Measurements from ENCODE around the gene DOCK11. TPM values are rescaled to one million over a fixed set of nuclear protein-coding genes. Genes with fewer than 3 reads are reported as not detected.

DOCK11 gene
- total and polyA plus RNA-seq, 2 donors (not counting 1 experiment from before 2014, with no cell fraction given) = 31.0 to 83.5 TPM

DNA sequence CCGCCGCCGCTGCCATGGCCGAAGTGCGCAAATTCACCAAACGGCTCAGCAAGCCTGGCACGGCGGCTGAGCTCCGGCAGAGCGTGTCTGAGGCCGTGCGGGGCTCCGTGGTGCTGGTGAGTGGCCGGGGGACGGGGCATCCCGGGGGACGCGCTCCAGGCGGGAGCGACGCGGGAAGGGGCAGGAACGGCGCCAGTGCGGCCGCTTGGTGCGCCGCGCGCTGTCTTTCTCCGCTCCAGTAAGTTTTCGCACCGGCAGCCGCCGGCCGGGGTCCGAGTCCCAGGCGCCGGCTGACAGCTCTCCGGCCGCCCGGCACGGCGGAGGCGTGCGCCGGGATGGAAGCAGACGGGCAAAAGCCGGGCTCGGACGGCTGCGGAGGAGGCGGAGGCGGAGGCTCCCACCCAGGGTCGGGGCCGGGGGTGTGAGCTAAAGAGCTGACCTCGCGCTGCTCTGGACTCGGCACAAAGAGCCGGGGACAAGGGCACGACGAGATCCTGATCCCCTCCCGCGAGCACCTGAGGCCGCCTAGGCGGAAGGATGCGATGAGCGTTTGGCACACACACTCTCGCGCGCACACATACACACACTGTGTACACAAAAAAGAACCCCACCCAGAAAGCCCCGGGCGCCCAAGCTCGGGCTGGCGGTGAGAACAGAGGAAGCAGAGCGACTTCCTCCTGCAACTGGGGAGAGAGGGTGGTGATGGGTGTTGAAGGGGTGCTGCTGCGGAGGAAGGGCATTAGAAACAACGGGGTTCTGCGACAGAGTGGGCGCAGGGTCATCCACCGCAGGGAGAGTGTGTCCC is 545 bp downstream of the DOCK11 start:
- POLR2A ChIA-PET = interaction anchor here (0.6 to 3.1 kb wide), 9 partner anchors 11 to 105 kb away, joined by 3 to 11 read pairs (median 4); no protein-coding TSS in a partner anchor
- Histone ChIP-seq H3K36me3 (replicated peaks in 1 of 2; ENCODE audit: control extremely low read depth in 1 of 2, control insufficient read depth in 1 of 2, extremely low read depth in 1 of 2, insufficient read depth in 2 of 2, low read length in 1 of 2) (peaks cover 0 to 5% of the 10 kb centered on the region in 2 experiments), H3K4me1 (ENCODE audit: control insufficient read depth in 2 of 2, insufficient read depth in 2 of 2, low read length in 2 of 2) (peaks cover 16 to 37% of the 10 kb centered on the region in 2 donors), H3K9me3 (ENCODE audit: control extremely low read depth in 1 of 3, control insufficient read depth in 2 of 3, insufficient read depth in 1 of 3, low read length in 2 of 3) (no peaks in the 10 kb centered on the region), H3K27ac (ENCODE audit: low read length in 2 of 2) (peak overlapping the region; percentile 93), H2AFZ (ENCODE audit: insufficient read depth, low read depth, low read length, poor library complexity, severe bottlenecking) (peak overlapping the region; percentile 53), H3K4me2 (replicated peaks; ENCODE audit: low read depth, low read length, poor library complexity, severe bottlenecking) (peak overlapping the region; percentile 75), H3K27me3 (replicated peaks in 1 of 4; ENCODE audit: control extremely low read depth in 1 of 4, control insufficient read depth in 3 of 4, insufficient read depth in 4 of 4, low read length in 3 of 4) (no peaks in the 10 kb centered on the region), H3K4me3 (ENCODE audit: control extremely low read depth in 1 of 5, extremely low read depth in 1 of 5, insufficient read depth in 1 of 5, low read depth in 2 of 5, low read length in 4 of 5) (peak overlapping the region; percentile 69 to 78 (median 72)), H3K79me2 (ENCODE audit: control insufficient read depth, insufficient read depth, low read length) (peaks cover 46% of the 10 kb centered on the region), H3K9ac (ENCODE audit: low read length) (peak overlapping the region; percentile 77), H4K20me1 (ENCODE audit: control insufficient read depth, insufficient read depth, low read length, poor library complexity, severe bottlenecking) (no peaks in the 10 kb centered on the region)
- CTCF ChIA-PET = interaction anchor here (0.8 to 2.4 kb wide), 7 partner anchors 32 to 105 kb away, joined by 3 to 11 read pairs (median 4); no protein-coding TSS in a partner anchor
- Mint-ChIP-seq H3K4me3 (peak overlapping the region; percentile 98), H3K9me3 (ENCODE audit: insufficient read depth) (no peaks in the 10 kb centered on the region), H3K27ac (peak overlapping the region; percentile 99), H3K4me1 (peaks cover 26% of the 10 kb centered on the region), H3K27me3 (no peaks in the 10 kb centered on the region)
- DNase-seq (peak; percentile 87), ATAC-seq (ENCODE audit: low read depth) (peak; percentile 65)
- intact Hi-C loops (cut with micrococcal nuclease) = loop anchor here (1.0 to 10.0 kb wide), 4 partner anchors 32 to 149 kb away; partner anchors contain the start of gene WDR44
- WGBS (ENCODE audit: insufficient coverage) = under 1% methylated on average over 68 of the region's 81 CpGs
- TF ChIP-seq, protein P1, sequence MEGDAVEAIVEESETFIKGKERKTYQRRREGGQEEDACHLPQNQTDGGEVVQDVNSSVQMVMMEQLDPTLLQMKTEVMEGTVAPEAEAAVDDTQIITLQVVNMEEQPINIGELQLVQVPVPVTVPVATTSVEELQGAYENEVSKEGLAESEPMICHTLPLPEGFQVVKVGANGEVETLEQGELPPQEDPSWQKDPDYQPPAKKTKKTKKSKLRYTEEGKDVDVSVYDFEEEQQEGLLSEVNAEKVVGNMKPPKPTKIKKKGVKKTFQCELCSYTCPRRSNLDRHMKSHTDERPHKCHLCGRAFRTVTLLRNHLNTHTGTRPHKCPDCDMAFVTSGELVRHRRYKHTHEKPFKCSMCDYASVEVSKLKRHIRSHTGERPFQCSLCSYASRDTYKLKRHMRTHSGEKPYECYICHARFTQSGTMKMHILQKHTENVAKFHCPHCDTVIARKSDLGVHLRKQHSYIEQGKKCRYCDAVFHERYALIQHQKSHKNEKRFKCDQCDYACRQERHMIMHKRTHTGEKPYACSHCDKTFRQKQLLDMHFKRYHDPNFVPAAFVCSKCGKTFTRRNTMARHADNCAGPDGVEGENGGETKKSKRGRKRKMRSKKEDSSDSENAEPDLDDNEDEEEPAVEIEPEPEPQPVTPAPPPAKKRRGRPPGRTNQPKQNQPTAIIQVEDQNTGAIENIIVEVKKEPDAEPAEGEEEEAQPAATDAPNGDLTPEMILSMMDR (IDR thresholded peaks at IDR 0.05) = no peak
- no peak for TF ChIP-seq EZH2 (IDR thresholded peaks at IDR 0.05; ENCODE audit: borderline replicate concordance, insufficient read depth, low read depth, low read length, poor library complexity, severe bottlenecking)

GRCh38 chrX:118496763-118497079 is 1.1 kb downstream of the DOCK11 start:
- peak overlapping the region; percentile 93 for H3K27ac ChIP-seq (ENCODE audit: low read length in 2 of 2)
- 5% methylated on average over 4 of the region's 13 CpGs for WGBS (ENCODE audit: insufficient coverage)
- peak; percentile 0 for ATAC-seq (ENCODE audit: low read depth)
- intact Hi-C loops (cut with micrococcal nuclease) = loop anchor here (2.0 to 10.0 kb wide), 3 partner anchors 40 to 149 kb away; partner anchors contain the start of gene WDR44
- no peaks in the 10 kb centered on the region for H4K20me1 ChIP-seq (ENCODE audit: control insufficient read depth, insufficient read depth, low read length, poor library complexity, severe bottlenecking)
- H3K27me3 ChIP-seq (replicated peaks in 1 of 4; ENCODE audit: control extremely low read depth in 1 of 4, control insufficient read depth in 3 of 4, insufficient read depth in 4 of 4, low read length in 3 of 4) = no peaks in the 10 kb centered on the region
- peak overlapping the region; percentile 99 for H3K27ac Mint-ChIP-seq
- peaks cover 22 to 43% of the 10 kb centered on the region in 2 donors for H3K4me1 ChIP-seq (ENCODE audit: control insufficient read depth in 2 of 2, insufficient read depth in 2 of 2, low read length in 2 of 2)
- H2AFZ ChIP-seq (ENCODE audit: insufficient read depth, low read depth, low read length, poor library complexity, severe bottlenecking) = peak overlapping the region; percentile 53
- H3K36me3 ChIP-seq (replicated peaks in 1 of 2; ENCODE audit: control extremely low read depth in 1 of 2, control insufficient read depth in 1 of 2, extremely low read depth in 1 of 2, insufficient read depth in 2 of 2, low read length in 1 of 2) = peaks cover 0 to 5% of the 10 kb centered on the region in 2 experiments
- H3K79me2 ChIP-seq (ENCODE audit: control insufficient read depth, insufficient read depth, low read length) = peaks cover 52% of the 10 kb centered on the region
- CTCF ChIA-PET = interaction anchor here (0.8 to 2.4 kb wide), 5 partner anchors 35 to 104 kb away, joined by 3 to 11 read pairs (median 5); no protein-coding TSS in a partner anchor
- H3K4me3 ChIP-seq (ENCODE audit: control extremely low read depth in 1 of 5, extremely low read depth in 1 of 5, insufficient read depth in 1 of 5, low read depth in 2 of 5, low read length in 4 of 5) = peak overlapping the region; percentile 69 to 78 (median 72)
- H3K9me3 Mint-ChIP-seq (ENCODE audit: insufficient read depth) = no peaks in the 10 kb centered on the region
- POLR2A ChIA-PET = interaction anchor here (0.6 to 3.1 kb wide), 6 partner anchors 10 to 105 kb away, joined by 3 to 11 read pairs (median 5); no protein-coding TSS in a partner anchor
- no peaks in the 10 kb centered on the region for H3K9me3 ChIP-seq (ENCODE audit: control extremely low read depth in 1 of 3, control insufficient read depth in 2 of 3, insufficient read depth in 1 of 3, low read length in 2 of 3)
- peaks cover 26% of the 10 kb centered on the region for H3K4me1 Mint-ChIP-seq
- H3K9ac ChIP-seq (ENCODE audit: low read length) = peak overlapping the region; percentile 77
- H3K27me3 Mint-ChIP-seq = no peaks in the 10 kb centered on the region
- TF ChIP-seq, protein P1 (IDR thresholded peaks at IDR 0.05) = no peak
- TF ChIP-seq EZH2 (IDR thresholded peaks at IDR 0.05; ENCODE audit: borderline replicate concordance, insufficient read depth, low read depth, low read length, poor library complexity, severe bottlenecking) = no peak
- H3K4me3 Mint-ChIP-seq = peak overlapping the region; percentile 98
- DNase-seq = no peak
- H3K4me2 ChIP-seq (replicated peaks; ENCODE audit: low read depth, low read length, poor library complexity, severe bottlenecking) = peak overlapping the region; percentile 75
